Effector memory CD4-positive, alpha-beta T cell (primary cell): ENCODE data around the gene CD22.

Experiments
- DNase-seq, 3 donors: peaks; one replicate each; pipeline ENCODE4 v3.0.0-alpha.2; 2020
- H3K27ac ChIP-seq: 2 replicates; pipeline ENCODE4 v1.7.0; 2013; ENCODE audit warnings: mild to moderate bottlenecking, low read length, moderate library complexity; ENCODE audit not compliant: insufficient read depth, poor library complexity, severe bottlenecking
- H3K27me3 ChIP-seq: replicated peaks from 2 replicates; pipeline ENCODE4 v1.7.0; 2013; ENCODE audit warnings: mild to moderate bottlenecking, low read length; ENCODE audit not compliant: insufficient read depth, control insufficient read depth, poor library complexity, severe bottlenecking
- H3K36me3 ChIP-seq: 2 replicates; pipeline ENCODE4 v1.7.0; 2013; ENCODE audit warnings: mild to moderate bottlenecking, low read length, moderate library complexity; ENCODE audit not compliant: control insufficient read depth, insufficient read depth
- H3K4me1 ChIP-seq: 2 replicates; pipeline ENCODE4 v1.7.0; 2013; ENCODE audit warnings: low read length, mild to moderate bottlenecking; ENCODE audit not compliant: control insufficient read depth, insufficient read depth, poor library complexity, severe bottlenecking
- H3K4me3 ChIP-seq: 2 replicates; pipeline ENCODE4 v1.7.0; 2013; ENCODE audit warnings: low read length, low read depth, mild to moderate bottlenecking; ENCODE audit not compliant: insufficient read depth, poor library complexity, severe bottlenecking
- H3K9me3 ChIP-seq: 2 replicates; pipeline ENCODE4 v1.7.0; 2013; ENCODE audit warnings: mild to moderate bottlenecking, low read length, moderate library complexity; ENCODE audit not compliant: control insufficient read depth

Gene CD22

GRCh38 chr19:35288906-35289305, 40.1 kb upstream of the CD22 start:
- Histone ChIP-seq H3K9me3 (no peaks in the 10 kb centered on the region), H3K36me3 (no peaks in the 10 kb centered on the region), H3K27ac (no peak overlapping the region), H3K4me1 (no peaks in the 10 kb centered on the region), H3K27me3 (no peaks in the 10 kb centered on the region), H3K4me3 (no peak overlapping the region)
- DNase-seq, result no peak

- peaks cover 1% of the 10 kb centered on the region for H3K4me1 ChIP-seq
- no peak overlapping the region for H3K4me3 ChIP-seq
- H3K9me3 ChIP-seq, result no peaks in the 10 kb centered on the region
- DNase-seq, result no peak
- no peak overlapping the region for H3K27ac ChIP-seq
- H3K27me3 ChIP-seq, result no peaks in the 10 kb centered on the region
- no peaks in the 10 kb centered on the region for H3K36me3 ChIP-seq
These were observed 38.4 kb upstream of the CD22 start for GRCh38 chr19:35290381-35291127.

GRCh38 chr19:35291259-35291658, 37.7 kb upstream of the CD22 start:
- H3K36me3 ChIP-seq, result no peaks in the 10 kb centered on the region
- H3K9me3 ChIP-seq, result no peaks in the 10 kb centered on the region
- no peaks in the 10 kb centered on the region for H3K27me3 ChIP-seq
- peaks cover 8% of the 10 kb centered on the region for H3K4me1 ChIP-seq
- no peak overlapping the region for H3K4me3 ChIP-seq
- no peak overlapping the region for H3K27ac ChIP-seq
- no peak for DNase-seq

GRCh38 chr19:35291916-35292315, 37.1 kb upstream of the CD22 start, which contains the start of gene MAG:
Gene MAG, plus strand, starts transcription at chr19:35292161. Its CDS starts 3,248 bp downstream, at chr19:35295409.
- DNase-seq, result no peak
- H3K4me3 ChIP-seq, result no peak within 1 kb of the TSS
- H3K9me3 ChIP-seq, result no peaks in the 10 kb centered on the region
- peaks cover 8% of the 10 kb centered on the region for H3K4me1 ChIP-seq
- H3K27me3 ChIP-seq, result no peaks in the 10 kb centered on the region
- H3K27ac ChIP-seq, result no peak within 1 kb of the TSS
- no peaks in the 10 kb centered on the region for H3K36me3 ChIP-seq

GRCh38 chr19:35292421-35293362, 36.3 kb upstream of the CD22 start:
- no peak overlapping the region for H3K27ac ChIP-seq
- H3K36me3 ChIP-seq, result no peaks in the 10 kb centered on the region
- H3K4me3 ChIP-seq, result no peak overlapping the region
- H3K27me3 ChIP-seq, result no peaks in the 10 kb centered on the region
- no peaks in the 10 kb centered on the region for H3K9me3 ChIP-seq
- no peak for DNase-seq
- peaks cover 8% of the 10 kb centered on the region for H3K4me1 ChIP-seq

GRCh38 chr19:35293363-35293739, 35.6 kb upstream of the CD22 start:
- no peaks in the 10 kb centered on the region for H3K9me3 ChIP-seq
- H3K27ac ChIP-seq, result no peak overlapping the region
- no peak for DNase-seq
- no peaks in the 10 kb centered on the region for H3K36me3 ChIP-seq
- H3K4me1 ChIP-seq, result peaks cover 8% of the 10 kb centered on the region
- no peak overlapping the region for H3K4me3 ChIP-seq
- H3K27me3 ChIP-seq, result no peaks in the 10 kb centered on the region

GRCh38 chr19:35293808-35294207, 35.2 kb upstream of the CD22 start:
- Histone ChIP-seq H3K4me1 (peaks cover 8% of the 10 kb centered on the region), H3K9me3 (no peaks in the 10 kb centered on the region), H3K36me3 (no peaks in the 10 kb centered on the region), H3K27ac (no peak overlapping the region), H3K4me3 (no peak overlapping the region), H3K27me3 (no peaks in the 10 kb centered on the region)
- DNase-seq, result no peak

- H3K4me1 ChIP-seq, result peaks cover 8% of the 10 kb centered on the region
- H3K27ac ChIP-seq, result no peak overlapping the region
- no peaks in the 10 kb centered on the region for H3K27me3 ChIP-seq
- DNase-seq, result no peak
- no peaks in the 10 kb centered on the region for H3K36me3 ChIP-seq
- no peaks in the 10 kb centered on the region for H3K9me3 ChIP-seq
- H3K4me3 ChIP-seq, result no peak overlapping the region
These were observed 34.7 kb upstream of the CD22 start for GRCh38 chr19:35294328-35294727.

GRCh38 chr19:35294859-35295791, 33.9 kb upstream of the CD22 start:
- DNase-seq, result no peak
- H3K4me1 ChIP-seq, result peaks cover 8% of the 10 kb centered on the region
- H3K27ac ChIP-seq, result no peak overlapping the region
- H3K4me3 ChIP-seq, result peak overlapping the region; percentile 3
- H3K9me3 ChIP-seq, result no peaks in the 10 kb centered on the region
- no peaks in the 10 kb centered on the region for H3K27me3 ChIP-seq
- H3K36me3 ChIP-seq, result no peaks in the 10 kb centered on the region
